A549 (cell line): ENCODE measurements around the gene SORCS2. TPM values are rescaled to one million over a fixed set of nuclear protein-coding genes. Genes with fewer than 3 reads are reported as not detected.
A peak's percentile ranks its signal among the peaks of the same experiment; 100 is the strongest.

ENCODE experiments used
- ATAC-seq, 2 experiments: fragments of 200-7000 bp in 1 of 2; fragments of >200 bp in 1 of 2; cut with Nextera tagmentation in 1 of 2; cut with Tn5 transposase in 1 of 2; 3 replicates each; pipeline versions ENCODE4 v1.8.0 to v1.9.1; 2018 to 2020; ENCODE audit warnings: mild to moderate bottlenecking in 1 of 2, moderate library complexity in 1 of 2
- CTCF ChIA-PET: fragments of 300-600 bp; sonication (Branson Sonifier 250); formaldehyde crosslinking; extraction: SDS; loops from one replicate; lab custom pipeline; 2021; ENCODE audit warnings: antibody characterized with exemption, inconsistent platforms; lab: Yijun Ruan, JAX
- POLR2A ChIA-PET: fragments of 350-600 bp; formaldehyde crosslinking; extraction: SDS; loops from one replicate; lab custom pipeline; 2021; ENCODE audit warnings: antibody characterized with exemption, inconsistent platforms; lab: Yijun Ruan, JAX
- DNase-seq, 2 experiments: peaks; one replicate each; pipeline versions ENCODE4 v3.0.0 to v3.0.0-alpha.2; 2011 to 2016; ENCODE audit warnings: low read depth in 1 of 2, low spot score in 1 of 2
- FAIRE-seq: peaks from 2 replicates; lab custom pipeline; 2011; peaks lifted over from hg19 to GRCh38; lab: Jason Lieb, UNC
- H3K27ac ChIP-seq, 2 experiments: fragments of >200 bp; sonication (Bioruptor Twin); formaldehyde crosslinking; 3 replicates each; pipeline ENCODE4 v1.5.1; 2016 to 2017
- H3K4me1 ChIP-seq: fragments of >200 bp; sonication (Bioruptor Twin); formaldehyde crosslinking; 3 replicates; pipeline ENCODE4 v1.6.1; 2016
- H3K4me2 ChIP-seq: fragments of >200 bp; sonication (Bioruptor Twin); formaldehyde crosslinking; 3 replicates; pipeline ENCODE4 v1.6.1; 2016
- H3K4me3 ChIP-seq: fragments of >200 bp; sonication (Bioruptor Twin); formaldehyde crosslinking; 3 replicates; pipeline ENCODE4 v1.5.1; 2016
- H3K9me3 ChIP-seq: fragments of >200 bp; sonication (Bioruptor Twin); formaldehyde crosslinking; 3 replicates; pipeline ENCODE4 v1.6.1; 2016
- BCL3 ChIP-seq: fragments of >200 bp; sonication (Bioruptor Twin); formaldehyde crosslinking; IDR thresholded peaks from 3 replicates; pipeline ENCODE4 v1.6.1; 2016
- BHLHE40 ChIP-seq: IDR thresholded peaks from 2 replicates; pipeline ENCODE4 v1.6.1; 2012; ENCODE audit warnings: low read depth, low read length, inconsistent platforms
- CBX2 ChIP-seq: fragments of 200-600 bp; sonication (generic); IDR thresholded peaks from 2 replicates; pipeline ENCODE4 v1.6.1; 2016; ENCODE audit warnings: low read depth, mild to moderate bottlenecking, borderline replicate concordance
- EHMT2 ChIP-seq: fragments of 200-600 bp; sonication (generic); IDR thresholded peaks from 2 replicates; pipeline ENCODE4 v1.6.1; 2016; ENCODE audit warnings: antibody characterized with exemption, low read depth, mild to moderate bottlenecking, moderate library complexity
- FOSB ChIP-seq: fragments of 250-450 bp; sonication (Bioruptor Pico); IDR thresholded peaks from 2 replicates; pipeline ENCODE4 v1.5.0; 2020; ENCODE audit warnings: mild to moderate bottlenecking, moderate library complexity
- GATA3 ChIP-seq: IDR thresholded peaks from 2 replicates; pipeline ENCODE4 v1.6.1; 2012; ENCODE audit warnings: borderline replicate concordance
- HDAC2 ChIP-seq: fragments of 200-600 bp; sonication (generic); IDR thresholded peaks from 2 replicates; pipeline ENCODE4 v1.6.1; 2016
- HOXA7 ChIP-seq: fragments of 250-450 bp; sonication (Bioruptor Pico); IDR thresholded peaks from 2 replicates; pipeline ENCODE4 v1.5.0; 2020; ENCODE audit warnings: mild to moderate bottlenecking, moderate library complexity
- HOXB5 ChIP-seq: fragments of 250-450 bp; sonication (Bioruptor Pico); IDR thresholded peaks from 2 replicates; pipeline ENCODE4 v1.5.0; 2020; ENCODE audit warnings: mild to moderate bottlenecking, moderate library complexity
- JUN ChIP-seq, 2 experiments: fragments of >200 bp; sonication (Bioruptor Twin); formaldehyde crosslinking; IDR thresholded peaks; 2 replicates in 1 of 2; 3 replicates in 1 of 2; pipeline ENCODE4 v1.6.1; 2016 to 2017
- KDM5A ChIP-seq: fragments of 200-600 bp; sonication (generic); IDR thresholded peaks from 2 replicates; pipeline ENCODE4 v1.6.1; 2016; ENCODE audit warnings: antibody characterized with exemption, mild to moderate bottlenecking
- MAZ ChIP-seq: fragments of 150-350 bp; IDR thresholded peaks from 2 replicates; pipeline ENCODE4 v1.6.1; 2014; ENCODE audit warnings: antibody characterized with exemption, low read depth, low read length, borderline replicate concordance
- MYC ChIP-seq: IDR thresholded peaks from 2 replicates; pipeline ENCODE4 v1.6.1; 2012; ENCODE audit warnings: mild to moderate bottlenecking, inconsistent platforms, low read length, improper control_type of control experiment, borderline replicate concordance
- NR3C1 ChIP-seq: fragments of >200 bp; sonication (Bioruptor Twin); formaldehyde crosslinking; IDR thresholded peaks from 3 replicates; pipeline ENCODE4 v1.6.1; 2017
- POLR2AphosphoS2 ChIP-seq: conservative IDR thresholded peaks from 2 replicates; pipeline ENCODE4 v1.6.1; 2012; ENCODE audit warnings: low read length, improper control_type of control experiment, inconsistent platforms
- RARB ChIP-seq: fragments of 250-450 bp; sonication (Bioruptor Pico); IDR thresholded peaks from 2 replicates; pipeline ENCODE4 v1.8.0; 2021; ENCODE audit warnings: mild to moderate bottlenecking, moderate library complexity
- RCOR1 ChIP-seq: fragments of 150-350 bp; IDR thresholded peaks from 2 replicates; pipeline ENCODE4 v1.6.1; 2014; ENCODE audit warnings: antibody characterized with exemption, low read length, low read depth
- SREBF2 ChIP-seq: fragments of 450-650 bp; IDR thresholded peaks from 2 replicates; pipeline ENCODE4 v1.6.1; 2014; ENCODE audit warnings: mild to moderate bottlenecking, moderate library complexity
- TP53 ChIP-seq: fragments of 250-450 bp; sonication (Bioruptor Pico); IDR thresholded peaks from 2 replicates; pipeline ENCODE4 v1.5.0; 2021; ENCODE audit warnings: mild to moderate bottlenecking, moderate library complexity
- USF2 ChIP-seq: fragments of 450-650 bp; IDR thresholded peaks from 2 replicates; pipeline ENCODE4 v1.6.1; 2014; ENCODE audit warnings: antibody characterized with exemption
- ZC3H11A ChIP-seq: fragments of 450-650 bp; IDR thresholded peaks from 2 replicates; pipeline ENCODE4 v1.6.1; 2014; ENCODE audit warnings: antibody characterized with exemption, mild to moderate bottlenecking
- ZFP36 ChIP-seq: fragments of 450-650 bp; IDR thresholded peaks from 2 replicates; pipeline ENCODE4 v1.6.1; 2014; ENCODE audit warnings: borderline replicate concordance; ENCODE audit not compliant: partially characterized antibody
- ZNF302 ChIP-seq: fragments of 250-450 bp; sonication (Bioruptor Pico); IDR thresholded peaks from 2 replicates; pipeline ENCODE4 v1.9.0; 2021; ENCODE audit warnings: inconsistent platforms, mild to moderate bottlenecking, moderate library complexity
- WGBS: methylation state at CpG from one replicate; pipeline ENCODE4 v1.1.6; 2017; ENCODE audit errors: missing lambda C conversion rate; 5-methylcytosine and 5-hydroxymethylcytosine counted together
- polyA plus RNA-seq, 4 experiments: library from polyadenylated mRNA; depleted of rRNA in 3 of 4; stranded (reverse); fragments of >200 nt; fragmentation: RNase III in 1 of 4; extraction: RNeasy Plus Mini Kit Qiagen cat#74134 plus additional on column Dnase treatment in 1 of 4; gene quantifications; 2 replicates in 3 of 4; 3 replicates in 1 of 4; pipeline ENCODE4 v1.2.3, GENCODE V29; 2011 to 2017
- TF ChIP-seq, protein P1 (sequence below): fragments of 200-600 bp; sonication (generic); IDR thresholded peaks from 2 replicates; pipeline ENCODE4 v1.6.1; 2016; ENCODE audit warnings: antibody characterized with exemption, mild to moderate bottlenecking, moderate library complexity
- TF ChIP-seq, protein P2 (sequence below): IDR thresholded peaks from 2 replicates; pipeline ENCODE4 v1.6.1; 2012
- TF ChIP-seq, protein P3 (sequence below): fragments of 250-450 bp; sonication (Bioruptor Pico); IDR thresholded peaks from 2 replicates; pipeline ENCODE4 v1.5.0; 2021; ENCODE audit warnings: mild to moderate bottlenecking, moderate library complexity, borderline replicate concordance

Gene SORCS2
- polyA plus RNA-seq, 2 of the 4 experiments (the other 2 are of a cell fraction), result 1.4 to 4.6 TPM

DNA sequence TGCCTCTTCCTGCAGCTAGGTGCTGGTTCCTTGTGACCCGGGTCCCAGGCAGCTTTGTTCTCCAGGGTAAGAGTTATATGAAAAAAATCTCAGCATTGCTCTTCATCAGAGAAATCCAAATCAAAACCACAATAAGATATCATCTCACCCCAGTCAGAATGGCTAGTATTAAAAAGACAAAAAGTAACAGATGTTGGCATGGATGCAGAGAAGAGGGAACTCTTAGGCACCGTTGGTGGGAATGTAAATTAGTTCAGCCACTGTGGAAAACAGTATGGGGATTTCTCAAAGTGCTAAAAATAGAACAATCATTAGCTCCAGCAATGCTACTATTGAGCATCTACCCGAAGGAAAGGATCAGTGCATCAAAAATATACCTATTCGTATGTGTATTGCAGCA, 61.5 kb downstream of the SORCS2 start:
- Histone ChIP-seq H3K4me2 (no peak overlapping the region), H3K9me3 (no peaks in the 10 kb centered on the region; the same call in 2 of the 3 replicates), H3K27ac (no peak overlapping the region), H3K4me1 (no peaks in the 10 kb centered on the region), H3K4me3 (no peak overlapping the region)
- ATAC-seq, result no peak
- TF ChIP-seq RCOR1 (no peak), USF2 (no peak), FOSB (no peak), SREBF2 (no peak), HOXB5 (no peak), TP53 (no peak), MYC (no peak), ZC3H11A (no peak), HDAC2 (no peak), CBX2 (no peak), HOXA7 (CRISPR knock-in tag) (no peak), GATA3 (no peak), KDM5A (no peak)
- TF ChIP-seq, protein P1, sequence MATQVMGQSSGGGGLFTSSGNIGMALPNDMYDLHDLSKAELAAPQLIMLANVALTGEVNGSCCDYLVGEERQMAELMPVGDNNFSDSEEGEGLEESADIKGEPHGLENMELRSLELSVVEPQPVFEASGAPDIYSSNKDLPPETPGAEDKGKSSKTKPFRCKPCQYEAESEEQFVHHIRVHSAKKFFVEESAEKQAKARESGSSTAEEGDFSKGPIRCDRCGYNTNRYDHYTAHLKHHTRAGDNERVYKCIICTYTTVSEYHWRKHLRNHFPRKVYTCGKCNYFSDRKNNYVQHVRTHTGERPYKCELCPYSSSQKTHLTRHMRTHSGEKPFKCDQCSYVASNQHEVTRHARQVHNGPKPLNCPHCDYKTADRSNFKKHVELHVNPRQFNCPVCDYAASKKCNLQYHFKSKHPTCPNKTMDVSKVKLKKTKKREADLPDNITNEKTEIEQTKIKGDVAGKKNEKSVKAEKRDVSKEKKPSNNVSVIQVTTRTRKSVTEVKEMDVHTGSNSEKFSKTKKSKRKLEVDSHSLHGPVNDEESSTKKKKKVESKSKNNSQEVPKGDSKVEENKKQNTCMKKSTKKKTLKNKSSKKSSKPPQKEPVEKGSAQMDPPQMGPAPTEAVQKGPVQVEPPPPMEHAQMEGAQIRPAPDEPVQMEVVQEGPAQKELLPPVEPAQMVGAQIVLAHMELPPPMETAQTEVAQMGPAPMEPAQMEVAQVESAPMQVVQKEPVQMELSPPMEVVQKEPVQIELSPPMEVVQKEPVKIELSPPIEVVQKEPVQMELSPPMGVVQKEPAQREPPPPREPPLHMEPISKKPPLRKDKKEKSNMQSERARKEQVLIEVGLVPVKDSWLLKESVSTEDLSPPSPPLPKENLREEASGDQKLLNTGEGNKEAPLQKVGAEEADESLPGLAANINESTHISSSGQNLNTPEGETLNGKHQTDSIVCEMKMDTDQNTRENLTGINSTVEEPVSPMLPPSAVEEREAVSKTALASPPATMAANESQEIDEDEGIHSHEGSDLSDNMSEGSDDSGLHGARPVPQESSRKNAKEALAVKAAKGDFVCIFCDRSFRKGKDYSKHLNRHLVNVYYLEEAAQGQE, result no peak
- no peak for FAIRE-seq
- no peak for DNase-seq
- ChIA-PET POLR2A (no interaction called here), CTCF (interaction anchor here (2.1 kb wide), 1 partner anchor 42 kb away, joined by 4 read pairs; no protein-coding TSS in a partner anchor)
- WGBS, result 64% methylated on average over 4 of the region's 4 CpGs

- DNase-seq (no peak), ATAC-seq (no peak), FAIRE-seq (no peak)
- ChIA-PET POLR2A (no interaction called here), CTCF (no interaction called here)
- TF ChIP-seq ZFP36 (peak; percentile 72), JUN (IDR thresholded peaks at IDR 0.05) (no peak)
- Histone ChIP-seq H3K4me3 (no peak overlapping the region), H3K27ac (peak overlapping the region in 1 of 2 experiments; percentile 75; a peak in 3 of 6 replicates), H3K9me3 (no peaks in the 10 kb centered on the region), H3K4me2 (no peak overlapping the region), H3K4me1 (no peaks in the 10 kb centered on the region)
- whole genome bisulfite sequencing, result 82% methylated on average over 15 of the region's 17 CpGs
Measured at GRCh38 chr4:7254736-7255487, 62.6 kb downstream of the SORCS2 start.

DNA sequence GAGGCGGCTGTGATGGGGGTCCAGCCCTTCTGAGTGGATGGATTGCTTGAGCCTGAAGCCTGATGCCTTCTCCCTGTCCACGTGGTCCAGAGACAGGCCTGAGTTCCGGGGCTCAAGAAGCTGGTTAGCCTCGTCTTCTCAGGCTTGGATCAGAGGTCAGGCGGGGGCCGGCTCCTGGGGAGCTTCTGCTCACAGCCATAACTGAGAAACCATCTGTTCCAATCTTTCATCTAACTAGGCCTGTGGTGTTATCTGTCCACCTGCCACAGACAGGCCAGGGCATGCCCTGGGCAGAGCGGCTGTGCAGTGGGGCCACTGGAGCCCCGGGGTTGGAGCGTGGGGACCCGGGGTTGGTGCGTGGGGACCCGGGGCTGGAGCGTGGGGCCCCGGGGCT, 63.1 kb downstream of the SORCS2 start:
- POLR2A ChIA-PET, result no interaction called here
- CTCF ChIA-PET, result no interaction called here
- DNase-seq (no peak), FAIRE-seq (no peak), ATAC-seq (no peak)
- no peaks in the 10 kb centered on the region for H3K4me1 ChIP-seq
- H3K4me3 ChIP-seq, result no peak overlapping the region
- H3K27ac ChIP-seq, result peak overlapping the region in 1 of 2 experiments; percentile 75; a peak in 3 of 6 replicates
- H3K4me2 ChIP-seq, result no peak overlapping the region
- TF ChIP-seq NR3C1, result no peak
- TF ChIP-seq, protein P2, sequence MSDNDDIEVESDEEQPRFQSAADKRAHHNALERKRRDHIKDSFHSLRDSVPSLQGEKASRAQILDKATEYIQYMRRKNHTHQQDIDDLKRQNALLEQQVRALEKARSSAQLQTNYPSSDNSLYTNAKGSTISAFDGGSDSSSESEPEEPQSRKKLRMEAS, result no peak
- no peak for TF ChIP-seq EHMT2
- no peak for TF ChIP-seq MAZ
- TF ChIP-seq FOSB, result no peak
- no peak for TF ChIP-seq ZNF302 (CRISPR knock-in tag)
- no peak for TF ChIP-seq BCL3
- no peak for TF ChIP-seq RARB (CRISPR knock-in tag)
- TF ChIP-seq, protein P3, sequence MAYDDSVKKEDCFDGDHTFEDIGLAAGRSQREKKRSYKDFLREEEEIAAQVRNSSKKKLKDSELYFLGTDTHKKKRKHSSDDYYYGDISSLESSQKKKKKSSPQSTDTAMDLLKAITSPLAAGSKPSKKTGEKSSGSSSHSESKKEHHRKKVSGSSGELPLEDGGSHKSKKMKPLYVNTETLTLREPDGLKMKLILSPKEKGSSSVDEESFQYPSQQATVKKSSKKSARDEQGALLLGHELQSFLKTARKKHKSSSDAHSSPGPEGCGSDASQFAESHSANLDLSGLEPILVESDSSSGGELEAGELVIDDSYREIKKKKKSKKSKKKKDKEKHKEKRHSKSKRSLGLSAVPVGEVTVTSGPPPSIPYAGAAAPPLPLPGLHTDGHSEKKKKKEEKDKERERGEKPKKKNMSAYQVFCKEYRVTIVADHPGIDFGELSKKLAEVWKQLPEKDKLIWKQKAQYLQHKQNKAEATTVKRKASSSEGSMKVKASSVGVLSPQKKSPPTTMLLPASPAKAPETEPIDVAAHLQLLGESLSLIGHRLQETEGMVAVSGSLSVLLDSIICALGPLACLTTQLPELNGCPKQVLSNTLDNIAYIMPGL (CRISPR knock-in tag), result no peak
- TF ChIP-seq BHLHE40, result no peak
- no peak for TF ChIP-seq POLR2AphosphoS2
- no peaks in the 10 kb centered on the region for H3K9me3 ChIP-seq
- WGBS, result 71% methylated on average over 4 of the region's 14 CpGs
